NCI-H748 (cell line): ENCODE measurements around the gene CFAP157.

Experiments
- DNase-seq: peaks from one replicate; lab custom pipeline; 2025; ENCODE audit not compliant: unreplicated experiment; lab: John Stamatoyannopoulos, UW

CFAP157 gene

GRCh38 chr9:127758843-127759242, 52.1 kb downstream of the CFAP157 start:
- no peak for DNase-seq

GRCh38 chr9:127761061-127761460, 54.3 kb downstream of the CFAP157 start:
- no peak for DNase-seq

GRCh38 chr9:127761491-127761956, 54.7 kb downstream of the CFAP157 start:
- no peak for DNase-seq

- no peak for DNase-seq
These were observed 55.4 kb downstream of the CFAP157 start for GRCh38 chr9:127762111-127762676.

GRCh38 chr9:127763918-127764384, 57.2 kb downstream of the CFAP157 start:
- peak; percentile 39 for DNase-seq

- no peak for DNase-seq
These were observed 58.6 kb downstream of the CFAP157 start for GRCh38 chr9:127765418-127765817.
